HepG2 (cell line): ENCODE results near the gene GJA3. TPM values are rescaled to one million over a fixed set of nuclear protein-coding genes. Genes with fewer than 3 reads are reported as not detected.

Experiments used
- ATAC-seq: fragments of 200-7000 bp; cut with Tn5 transposase; 3 replicates; pipeline ENCODE4 v1.9.1; 2020; ENCODE audit warnings: mild to moderate bottlenecking, moderate library complexity
- BruUV-seq: library from RNA; stranded (reverse); fragments of 400-500 nt; replicated peaks from 2 replicates; lab custom pipeline; 2021; lab: Mats Ljungman, UMichigan
- CTCF ChIA-PET: fragments of 300-600 bp; formaldehyde crosslinking; extraction: SDS; loops from one replicate; lab custom pipeline; 2021; ENCODE audit warnings: low total read pairs, inconsistent platforms, low intra/inter-chr PET ratio; lab: Yijun Ruan, JAX
- POLR2A ChIA-PET: fragments of 350-600 bp; sonication (Branson Sonifier 250); formaldehyde crosslinking; loops from one replicate; lab custom pipeline; 2020; ENCODE audit warnings: antibody characterized with exemption, inconsistent platforms; lab: Yijun Ruan, JAX
- DNase-seq: peaks from one replicate; pipeline ENCODE4 v3.0.0-alpha.2; 2015; ENCODE audit warnings: low spot score
- FAIRE-seq: peaks from 3 replicates; lab custom pipeline; 2011; peaks lifted over from hg19 to GRCh38; lab: Jason Lieb, UNC
- H2AFZ ChIP-seq: one replicate; pipeline ENCODE4 v1.6.1; 2011; ENCODE audit warnings: low read length, inconsistent platforms
- H3K27ac ChIP-seq: fragments of 300-600 bp; 3 replicates; pipeline ENCODE4 v1.8.0; 2011; ENCODE audit warnings: mixed run types, mild to moderate bottlenecking, mixed read lengths, low read length, inconsistent platforms; ENCODE audit not compliant: insufficient read depth; ENCODE audit errors: extremely low read length
- H3K27me3 ChIP-seq, 2 experiments: fragments of 200-600 bp in 1 of 2; 2 replicates in 1 of 2; 3 replicates in 1 of 2; pipeline versions ENCODE4 v1.6.0 to v1.8.0; 2011; ENCODE audit warnings: low read length in 2 of 2, mild to moderate bottlenecking in 2 of 2, moderate library complexity in 2 of 2, inconsistent platforms in 1 of 2; ENCODE audit not compliant: insufficient read depth in 2 of 2, control insufficient read depth in 1 of 2
- H3K36me3 ChIP-seq, 2 experiments: fragments of 200-600 bp in 1 of 2; replicated peaks in 1 of 2; 2 replicates in 1 of 2; 3 replicates in 1 of 2; pipeline versions ENCODE4 v1.5.1 to v1.8.0; 2011; ENCODE audit warnings: low read length in 2 of 2, inconsistent platforms in 1 of 2; ENCODE audit not compliant: insufficient read depth in 2 of 2, control insufficient read depth in 1 of 2
- H3K4me1 ChIP-seq: 2 replicates; pipeline ENCODE4 v1.5.1; 2012; ENCODE audit warnings: low read length, inconsistent platforms; ENCODE audit not compliant: insufficient read depth
- H3K4me2 ChIP-seq: 2 replicates; pipeline ENCODE4 v1.6.0; 2011; ENCODE audit warnings: low read depth, low read length, inconsistent platforms
- H3K4me3 ChIP-seq, 3 experiments: fragments of 200-600 bp in 1 of 3; sonication (generic), shearing (Covaris generic) in 1 of 3; replicated peaks in 1 of 3; 2 replicates each; pipeline ENCODE4 v1.5.1; 2011 to 2016; ENCODE audit warnings: low read length in 3 of 3, inconsistent platforms in 2 of 3, low read depth in 2 of 3, mild to moderate bottlenecking in 2 of 3, control low read depth in 1 of 3, mixed read lengths in 1 of 3; ENCODE audit not compliant: insufficient read depth in 1 of 3
- H3K79me2 ChIP-seq: one replicate; pipeline ENCODE4 v1.6.1; 2011; ENCODE audit warnings: low read length, inconsistent platforms; ENCODE audit not compliant: insufficient read depth
- H3K9ac ChIP-seq: 2 replicates; pipeline ENCODE4 v1.6.0; 2011; ENCODE audit warnings: mild to moderate bottlenecking, low read depth, low read length, inconsistent platforms; ENCODE audit not compliant: insufficient read depth
- H3K9me3 ChIP-seq: 2 replicates; pipeline ENCODE4 v1.5.1; 2012; ENCODE audit warnings: mild to moderate bottlenecking, low read length
- H4K20me1 ChIP-seq: 2 replicates; pipeline ENCODE4 v1.6.0; 2011; ENCODE audit warnings: inconsistent platforms, mild to moderate bottlenecking, low read length, moderate library complexity; ENCODE audit not compliant: insufficient read depth
- GABPA ChIP-seq, 2 experiments: IDR thresholded peaks; 2 replicates each; pipeline ENCODE4 v1.6.1; 2011 to 2016; ENCODE audit warnings: low read depth in 2 of 2, low read length in 1 of 2, missing biosample characterization in 1 of 2, missing genetic modification characterization in 1 of 2
- KAT2B ChIP-seq: fragments of 150-350 bp; IDR thresholded peaks from 2 replicates; pipeline ENCODE4 v1.6.1; 2014; ENCODE audit warnings: low read depth, low read length, borderline replicate concordance
- ONECUT2 ChIP-seq: sonication (generic); formaldehyde crosslinking; IDR thresholded peaks from 2 replicates; pipeline ENCODE4 v1.4.0; 2020; ENCODE audit warnings: missing genetic modification reagents
- SMC3 ChIP-seq: IDR thresholded peaks from 2 replicates; pipeline ENCODE4 v1.6.1; 2011; ENCODE audit warnings: low read length, improper control_type of control experiment
- STAG1 ChIP-seq: sonication (generic); formaldehyde crosslinking; IDR thresholded peaks from 2 replicates; pipeline ENCODE4 v1.4.0; 2020; ENCODE audit warnings: missing genetic modification reagents
- ZNF7 ChIP-seq: IDR thresholded peaks from 2 replicates; pipeline ENCODE4 v1.6.1; 2016; ENCODE audit warnings: missing biosample characterization, missing genetic modification reagents
- WGBS: methylation state at CpG from one replicate; pipeline ENCODE4 v1.1.6; 2017; ENCODE audit warnings: low lambda C conversion rate; 5-methylcytosine and 5-hydroxymethylcytosine counted together
- in situ Hi-C: cut with HindIII; loops from 2 replicates; pipeline ENCODE4 v1.10.0; 2017; ENCODE audit warnings: low pct_unique_long_range_greater_than_20kb; ENCODE audit not compliant: extremely low pct_ligation_motif_present
- intact Hi-C: fragments of 100-400 bp; cut with micrococcal nuclease; formaldehyde crosslinking; loops from one replicate; pipeline ENCODE4 v1.10.0; 2022; ENCODE audit not compliant: unreplicated experiment
- polyA plus RNA-seq, 8 experiments: library from polyadenylated mRNA; depleted of rRNA in 3 of 8; stranded (reverse) in 7 of 8; unstranded in 1 of 8; fragments of >200 nt; fragmentation: Illumina TruSeq in 4 of 8; extraction: Trizol in 4 of 8; gene quantifications; 2 replicates each; pipeline versions ENCODE4 v1.2.1 to v1.2.3, GENCODE V29; 2011 to 2016; ENCODE audit warnings: low read depth in 4 of 8, missing spikeins in 1 of 8, mixed read lengths in 1 of 8; ENCODE audit not compliant: insufficient read depth in 1 of 8
- total RNA-seq, 5 experiments: library from RNA; depleted of rRNA; stranded (reverse); fragments of >200 nt; fragmentation: Illumina TruSeq; extraction: Trizol; gene quantifications; 2 replicates each; pipeline ENCODE4 v1.2.3, GENCODE V29; 2016; ENCODE audit warnings: low read depth in 1 of 5
- TF ChIP-seq, protein P1 (sequence below): sonication (generic); formaldehyde crosslinking; IDR thresholded peaks from 2 replicates; pipeline ENCODE4 v1.5.0; 2020; ENCODE audit warnings: mild to moderate bottlenecking, missing genetic modification reagents, moderate library complexity
- TF ChIP-seq, protein P2 (sequence below): IDR thresholded peaks from 2 replicates; pipeline ENCODE4 v1.6.1; 2016; ENCODE audit warnings: mild to moderate bottlenecking
- TF ChIP-seq, protein P3 (sequence below): sonication (generic); formaldehyde crosslinking; IDR thresholded peaks from 2 replicates; pipeline ENCODE4 v1.4.0; 2020; ENCODE audit warnings: missing genetic modification reagents, mild to moderate bottlenecking, borderline replicate concordance

GJA3 gene
- total and polyA plus RNA-seq, 2 of the 13 experiments (the other 11 are each of a cell fraction or from before 2014, with no cell fraction given), result 0.04 TPM

DNA sequence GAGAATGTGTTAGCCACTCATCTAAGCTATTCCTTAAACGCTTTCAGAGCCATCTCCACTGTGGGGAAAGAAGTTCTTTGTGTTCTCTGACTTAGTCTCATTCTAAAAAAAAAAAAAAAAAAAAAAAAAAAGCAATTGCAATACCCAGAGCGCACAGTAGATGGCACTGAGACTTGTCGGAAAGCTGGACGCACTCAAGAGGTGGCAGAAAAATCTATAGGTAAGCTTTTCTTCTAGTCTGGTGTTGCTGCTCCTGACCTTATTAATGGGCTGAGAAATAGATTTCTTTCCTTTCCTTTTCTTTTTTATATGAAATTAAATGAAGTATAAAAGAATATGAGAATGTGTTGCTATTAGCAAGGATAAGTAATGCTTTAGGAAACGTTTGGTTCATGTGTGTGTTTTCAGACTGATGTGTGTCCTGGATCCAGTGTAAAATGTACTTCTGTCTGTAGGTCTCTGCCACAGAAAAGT, 36.5 kb upstream of the GJA3 start:
- Histone ChIP-seq H4K20me1 (no peaks in the 10 kb centered on the region; the same call in 1 of the 2 replicates), H3K4me3 (no peak overlapping the region), H3K4me1 (peaks cover 23% of the 10 kb centered on the region), H3K27ac (no peak overlapping the region), H3K9ac (no peak overlapping the region), H3K9me3 (no peaks in the 10 kb centered on the region), H3K4me2 (no peak overlapping the region), H3K36me3 (no peaks in the 10 kb centered on the region), H2AFZ (no peak overlapping the region), H3K27me3 (peaks cover 3 to 23% of the 10 kb centered on the region in 2 experiments; a peak in 4 of 5 replicates), H3K79me2 (no peaks in the 10 kb centered on the region)
- TF ChIP-seq, protein P1, sequence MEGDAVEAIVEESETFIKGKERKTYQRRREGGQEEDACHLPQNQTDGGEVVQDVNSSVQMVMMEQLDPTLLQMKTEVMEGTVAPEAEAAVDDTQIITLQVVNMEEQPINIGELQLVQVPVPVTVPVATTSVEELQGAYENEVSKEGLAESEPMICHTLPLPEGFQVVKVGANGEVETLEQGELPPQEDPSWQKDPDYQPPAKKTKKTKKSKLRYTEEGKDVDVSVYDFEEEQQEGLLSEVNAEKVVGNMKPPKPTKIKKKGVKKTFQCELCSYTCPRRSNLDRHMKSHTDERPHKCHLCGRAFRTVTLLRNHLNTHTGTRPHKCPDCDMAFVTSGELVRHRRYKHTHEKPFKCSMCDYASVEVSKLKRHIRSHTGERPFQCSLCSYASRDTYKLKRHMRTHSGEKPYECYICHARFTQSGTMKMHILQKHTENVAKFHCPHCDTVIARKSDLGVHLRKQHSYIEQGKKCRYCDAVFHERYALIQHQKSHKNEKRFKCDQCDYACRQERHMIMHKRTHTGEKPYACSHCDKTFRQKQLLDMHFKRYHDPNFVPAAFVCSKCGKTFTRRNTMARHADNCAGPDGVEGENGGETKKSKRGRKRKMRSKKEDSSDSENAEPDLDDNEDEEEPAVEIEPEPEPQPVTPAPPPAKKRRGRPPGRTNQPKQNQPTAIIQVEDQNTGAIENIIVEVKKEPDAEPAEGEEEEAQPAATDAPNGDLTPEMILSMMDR (CRISPR knock-in tag), result peak; percentile 64
- peak; percentile 66 for TF ChIP-seq STAG1 (CRISPR knock-in tag)
- TF ChIP-seq, protein P2, sequence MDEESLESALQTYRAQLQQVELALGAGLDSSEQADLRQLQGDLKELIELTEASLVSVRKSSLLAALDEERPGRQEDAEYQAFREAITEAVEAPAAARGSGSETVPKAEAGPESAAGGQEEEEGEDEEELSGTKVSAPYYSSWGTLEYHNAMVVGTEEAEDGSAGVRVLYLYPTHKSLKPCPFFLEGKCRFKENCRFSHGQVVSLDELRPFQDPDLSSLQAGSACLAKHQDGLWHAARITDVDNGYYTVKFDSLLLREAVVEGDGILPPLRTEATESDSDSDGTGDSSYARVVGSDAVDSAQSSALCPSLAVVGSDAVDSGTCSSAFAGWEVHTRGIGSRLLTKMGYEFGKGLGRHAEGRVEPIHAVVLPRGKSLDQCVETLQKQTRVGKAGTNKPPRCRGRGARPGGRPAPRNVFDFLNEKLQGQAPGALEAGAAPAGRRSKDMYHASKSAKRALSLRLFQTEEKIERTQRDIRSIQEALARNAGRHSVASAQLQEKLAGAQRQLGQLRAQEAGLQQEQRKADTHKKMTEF, result no peak
- TF ChIP-seq ONECUT2 (CRISPR knock-in tag), result peak; percentile 95
- TF ChIP-seq SMC3, result peak; percentile 60; the same call in 1 of the 2 replicates
- TF ChIP-seq GABPA (IDR thresholded peaks at IDR 0.05; ENCODE audit: low read depth, low read length), result no peak
- no peak for TF ChIP-seq GABPA (CRISPR knock-in tag; IDR thresholded peaks at IDR 0.05; ENCODE audit: low read depth)
- TF ChIP-seq ZNF7, result peak; percentile 65; the same call in 1 of the 2 replicates
- TF ChIP-seq, protein P3, sequence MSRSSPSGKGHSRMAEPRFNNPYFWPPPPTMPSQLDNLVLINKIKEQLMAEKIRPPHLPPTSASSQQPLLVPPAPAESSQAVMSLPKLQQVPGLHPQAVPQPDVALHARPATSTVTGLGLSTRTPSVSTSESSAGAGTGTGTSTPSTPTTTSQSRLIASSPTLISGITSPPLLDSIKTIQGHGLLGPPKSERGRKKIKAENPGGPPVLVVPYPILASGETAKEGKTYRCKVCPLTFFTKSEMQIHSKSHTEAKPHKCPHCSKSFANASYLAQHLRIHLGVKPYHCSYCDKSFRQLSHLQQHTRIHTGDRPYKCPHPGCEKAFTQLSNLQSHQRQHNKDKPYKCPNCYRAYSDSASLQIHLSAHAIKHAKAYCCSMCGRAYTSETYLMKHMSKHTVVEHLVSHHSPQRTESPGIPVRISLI (CRISPR knock-in tag), result peak; percentile 94
- peak; percentile 46; the same call in 1 of the 2 replicates for TF ChIP-seq KAT2B
- FAIRE-seq (peak; percentile 63), DNase-seq (peak; percentile 41), ATAC-seq (peak; percentile 60)
- no TSS peak for BruUV-seq
- POLR2A ChIA-PET, result interaction anchor here (0.7 kb wide), 1 partner anchor 322 kb away, joined by 4 read pairs; no protein-coding TSS in a partner anchor
- in situ Hi-C loops (loop anchor here (10.0 kb wide), 1 partner anchor 97 kb away; no protein-coding TSS in a partner anchor), intact Hi-C loops (loop anchor here (5.0 kb wide), 3 partner anchors 110 to 725 kb away; no protein-coding TSS in a partner anchor)
- CTCF ChIA-PET, result no interaction called here
- 0% methylated on average over 5 of the region's 5 CpGs for WGBS
